ENCODE measurements around the gene DUS1L. TPM values are rescaled to one million over a fixed set of nuclear protein-coding genes. Genes with fewer than 3 reads are reported as not detected.

DUS1L gene
- total RNA-seq, 1 donor from 2014 or later = 64.6 TPM

DNA sequence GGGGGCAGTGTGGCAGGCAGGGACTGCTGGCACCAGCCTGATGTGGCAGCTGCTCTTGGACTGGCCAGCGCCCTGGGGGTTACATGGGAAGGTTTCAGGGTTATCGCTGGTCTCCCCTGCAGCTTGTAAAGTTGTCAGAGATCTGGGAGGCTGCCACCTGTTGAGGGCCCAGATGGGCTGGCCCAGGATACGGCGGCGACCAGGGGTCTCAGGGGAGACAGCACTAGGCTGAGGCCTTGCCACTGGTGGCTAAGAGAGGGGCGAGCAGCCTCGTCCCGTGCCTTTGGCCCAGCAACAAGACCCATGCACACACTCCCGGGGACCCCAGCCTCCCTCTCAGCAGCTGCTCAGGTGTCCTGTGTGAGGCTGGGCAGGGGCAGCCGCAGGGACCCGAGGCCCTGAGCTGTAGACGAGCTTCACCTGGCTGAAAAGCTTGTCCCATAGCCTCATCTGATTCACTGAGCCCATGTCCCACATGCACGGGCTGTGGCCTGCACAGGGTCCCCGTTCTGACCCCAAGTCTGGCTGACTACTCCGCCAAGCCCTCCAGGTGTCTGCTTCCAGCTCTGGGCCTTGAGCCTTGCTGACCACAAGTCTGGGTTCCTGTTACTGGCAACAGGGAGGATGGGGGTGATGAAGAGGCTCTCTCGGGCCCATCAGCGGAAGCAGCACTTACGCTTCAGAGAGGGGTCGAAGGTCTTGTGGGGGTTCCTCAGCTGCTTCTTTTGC is 6.2 kb downstream of the DUS1L start:
- no peak for DNase-seq
- H3K27ac ChIP-seq (replicated peaks) = no peak overlapping the region
- peaks cover 90% of the 10 kb centered on the region for H3K36me3 ChIP-seq
- H3K9me3 ChIP-seq (replicated peaks) = no peaks in the 10 kb centered on the region
- H3K4me1 ChIP-seq = peaks cover 8% of the 10 kb centered on the region
- intact Hi-C loops (cut with micrococcal nuclease) = no loop called here
- H3K4me3 ChIP-seq = no peak overlapping the region
- H3K27me3 ChIP-seq (ENCODE audit: low read depth) = no peaks in the 10 kb centered on the region
- TF ChIP-seq, protein P1, sequence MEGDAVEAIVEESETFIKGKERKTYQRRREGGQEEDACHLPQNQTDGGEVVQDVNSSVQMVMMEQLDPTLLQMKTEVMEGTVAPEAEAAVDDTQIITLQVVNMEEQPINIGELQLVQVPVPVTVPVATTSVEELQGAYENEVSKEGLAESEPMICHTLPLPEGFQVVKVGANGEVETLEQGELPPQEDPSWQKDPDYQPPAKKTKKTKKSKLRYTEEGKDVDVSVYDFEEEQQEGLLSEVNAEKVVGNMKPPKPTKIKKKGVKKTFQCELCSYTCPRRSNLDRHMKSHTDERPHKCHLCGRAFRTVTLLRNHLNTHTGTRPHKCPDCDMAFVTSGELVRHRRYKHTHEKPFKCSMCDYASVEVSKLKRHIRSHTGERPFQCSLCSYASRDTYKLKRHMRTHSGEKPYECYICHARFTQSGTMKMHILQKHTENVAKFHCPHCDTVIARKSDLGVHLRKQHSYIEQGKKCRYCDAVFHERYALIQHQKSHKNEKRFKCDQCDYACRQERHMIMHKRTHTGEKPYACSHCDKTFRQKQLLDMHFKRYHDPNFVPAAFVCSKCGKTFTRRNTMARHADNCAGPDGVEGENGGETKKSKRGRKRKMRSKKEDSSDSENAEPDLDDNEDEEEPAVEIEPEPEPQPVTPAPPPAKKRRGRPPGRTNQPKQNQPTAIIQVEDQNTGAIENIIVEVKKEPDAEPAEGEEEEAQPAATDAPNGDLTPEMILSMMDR (IDR thresholded peaks at IDR 0.05; ENCODE audit: borderline replicate concordance) = no peak

DNA sequence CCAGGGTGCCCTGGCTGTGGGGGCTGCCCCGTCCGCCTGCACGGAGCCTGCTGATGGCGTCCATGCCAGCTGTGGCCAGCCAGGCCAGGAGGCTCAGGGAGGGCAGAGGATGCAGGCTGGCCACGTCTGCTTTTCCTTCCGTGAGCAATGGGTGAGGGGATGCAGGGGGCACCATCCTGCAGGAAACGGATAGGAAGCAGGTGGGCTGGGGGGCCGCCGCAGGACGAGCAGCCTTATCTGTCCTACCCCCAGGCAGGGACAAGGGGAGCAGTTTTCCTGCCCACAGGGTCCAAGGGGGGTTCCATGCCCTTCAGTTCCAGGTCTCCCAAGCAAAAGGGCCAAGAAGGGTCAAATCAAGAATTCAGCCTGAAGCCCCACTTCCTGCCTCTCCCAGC is 6.8 kb downstream of the DUS1L start:
- intact Hi-C loops (cut with micrococcal nuclease) = no loop called here
- no peaks in the 10 kb centered on the region for H3K27me3 ChIP-seq (ENCODE audit: low read depth)
- H3K9me3 ChIP-seq (replicated peaks) = no peaks in the 10 kb centered on the region
- peaks cover 95% of the 10 kb centered on the region for H3K36me3 ChIP-seq
- no peak overlapping the region for H3K27ac ChIP-seq (replicated peaks)
- H3K4me3 ChIP-seq = no peak overlapping the region
- TF ChIP-seq, protein P1 (IDR thresholded peaks at IDR 0.05; ENCODE audit: borderline replicate concordance) = no peak
- H3K4me1 ChIP-seq = peaks cover 7% of the 10 kb centered on the region
- no peak for DNase-seq

DNA sequence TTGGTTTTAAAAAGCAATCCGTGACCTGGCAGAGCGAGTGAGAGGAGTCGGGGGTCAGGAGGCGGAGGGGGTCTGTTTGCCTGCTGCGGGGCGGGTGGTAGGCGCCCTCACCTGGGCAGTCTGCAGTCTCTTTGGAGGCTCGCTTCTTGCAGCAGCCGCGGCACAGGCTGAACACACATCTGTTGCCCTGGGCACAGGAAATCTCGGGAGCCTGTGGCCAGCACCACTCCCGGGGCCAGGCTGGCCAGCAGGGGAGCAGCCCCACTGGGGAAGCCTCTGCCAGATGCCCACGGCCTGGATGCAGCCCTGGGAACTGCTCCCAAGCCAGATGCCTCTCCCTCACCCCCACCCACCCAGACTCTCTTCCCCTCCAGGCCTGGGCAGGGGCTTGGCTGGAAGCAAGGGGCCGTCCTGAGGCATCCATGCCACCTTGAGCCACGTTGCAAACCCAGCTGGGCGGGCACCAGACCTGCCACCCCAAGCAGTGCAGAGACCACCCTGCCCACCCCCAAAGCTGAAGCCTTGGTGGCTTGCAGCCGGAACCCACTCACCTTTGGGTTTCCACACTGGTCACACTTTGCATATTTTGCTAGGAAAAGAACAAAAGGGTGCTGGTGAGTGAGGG is 7.3 kb downstream of the DUS1L start:
- H3K4me1 ChIP-seq = peaks cover 9% of the 10 kb centered on the region
- intact Hi-C loops (cut with micrococcal nuclease) = no loop called here
- no peak overlapping the region for H3K27ac ChIP-seq (replicated peaks)
- H3K4me3 ChIP-seq = no peak overlapping the region
- H3K36me3 ChIP-seq = peaks cover 97% of the 10 kb centered on the region
- TF ChIP-seq, protein P1 (IDR thresholded peaks at IDR 0.05; ENCODE audit: borderline replicate concordance) = no peak
- H3K9me3 ChIP-seq (replicated peaks) = no peaks in the 10 kb centered on the region
- DNase-seq = no peak
- H3K27me3 ChIP-seq (ENCODE audit: low read depth) = no peaks in the 10 kb centered on the region

DNA sequence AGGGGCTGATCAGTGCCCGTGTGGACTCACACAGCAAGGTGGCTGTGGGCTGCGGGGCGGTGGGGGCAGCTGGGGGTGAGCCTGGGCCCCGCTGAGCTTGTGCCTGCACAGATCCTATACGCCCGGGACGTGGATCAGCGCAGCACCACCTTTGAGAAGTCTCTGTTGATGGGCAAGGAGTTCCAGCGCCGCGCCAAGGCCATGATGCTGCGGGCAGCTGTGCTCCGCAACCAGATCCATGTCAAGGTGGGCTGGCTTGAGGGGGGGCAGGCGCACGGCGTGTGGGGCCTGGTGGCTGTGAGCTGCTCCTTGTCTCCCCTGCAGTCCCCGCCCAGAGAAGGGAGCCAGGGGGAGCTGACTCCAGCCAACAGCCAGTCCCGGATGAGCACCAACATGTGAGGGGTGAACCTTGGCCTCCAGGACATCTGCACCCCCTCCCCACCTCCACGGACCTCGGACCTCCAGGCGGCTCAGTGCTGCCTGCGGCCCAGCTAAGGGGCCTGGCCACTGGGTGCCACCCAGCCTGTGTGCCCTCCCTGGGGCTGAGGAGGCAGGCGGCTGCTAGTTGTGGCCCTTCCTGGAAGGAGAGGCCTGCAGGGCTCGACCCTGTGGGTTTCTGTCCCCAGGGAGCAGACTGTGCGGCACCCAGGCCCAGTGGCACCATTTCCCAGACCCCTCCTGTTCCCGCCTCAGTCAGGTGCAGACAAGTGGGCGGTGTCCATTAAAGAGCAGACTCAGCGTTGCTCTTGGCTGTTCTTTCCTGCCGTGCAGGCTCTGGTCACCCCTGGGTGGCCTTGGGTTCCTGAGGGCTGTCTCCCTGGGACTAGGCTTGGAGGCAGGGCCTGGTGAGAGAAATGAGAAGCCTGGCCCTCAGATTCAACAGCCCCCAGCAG is 8.6 kb downstream of the DUS1L start:
- H3K4me3 ChIP-seq = no peak overlapping the region
- no peak for DNase-seq
- H3K36me3 ChIP-seq = peaks cover 83% of the 10 kb centered on the region
- intact Hi-C loops (cut with micrococcal nuclease) = no loop called here
- TF ChIP-seq, protein P1 (IDR thresholded peaks at IDR 0.05; ENCODE audit: borderline replicate concordance) = no peak
- H3K4me1 ChIP-seq = peaks cover 23% of the 10 kb centered on the region
- no peaks in the 10 kb centered on the region for H3K27me3 ChIP-seq (ENCODE audit: low read depth)
- H3K27ac ChIP-seq (replicated peaks) = no peak overlapping the region
- H3K9me3 ChIP-seq (replicated peaks) = no peaks in the 10 kb centered on the region

DNA sequence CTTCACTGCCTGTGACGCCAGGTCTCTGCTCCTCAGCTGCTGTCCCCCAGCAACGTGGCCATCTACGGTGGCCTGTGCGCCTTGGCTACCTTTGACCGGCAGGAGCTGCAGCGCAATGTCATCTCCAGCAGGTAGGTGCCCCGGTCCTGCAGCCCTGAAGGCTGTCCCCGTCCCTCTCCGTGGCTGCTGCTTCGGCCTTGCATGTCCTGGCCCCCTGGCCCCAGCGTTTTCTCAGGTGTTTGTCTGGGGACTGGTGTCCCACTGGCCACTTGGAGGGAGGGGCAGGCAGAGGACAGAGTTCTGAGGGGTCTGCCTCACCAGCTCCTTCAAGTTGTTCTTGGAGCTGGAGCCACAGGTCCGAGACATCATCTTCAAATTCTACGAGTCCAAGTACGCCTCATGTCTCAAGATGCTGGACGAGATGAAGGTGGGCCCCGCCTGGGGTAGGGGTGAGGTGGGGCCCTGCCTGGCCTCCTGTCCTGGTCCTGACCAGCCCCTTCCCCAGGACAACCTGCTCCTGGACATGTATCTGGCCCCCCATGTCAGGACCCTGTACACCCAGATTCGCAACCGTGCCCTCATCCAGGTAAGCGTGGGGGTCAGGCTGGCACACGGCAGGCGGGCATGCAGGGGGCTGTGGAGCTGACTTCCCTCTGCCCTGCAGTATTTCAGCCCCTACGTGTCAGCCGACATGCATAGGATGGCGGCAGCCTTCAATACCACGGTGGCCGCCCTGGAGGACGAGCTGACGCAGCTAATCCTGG is 9.5 kb downstream of the DUS1L start:
- intact Hi-C loops (cut with micrococcal nuclease) = no loop called here
- H3K27ac ChIP-seq (replicated peaks) = no peak overlapping the region

More for the DNA sequence above, 9.5 kb downstream of the DUS1L start:
- TF ChIP-seq, protein P1 (IDR thresholded peaks at IDR 0.05; ENCODE audit: borderline replicate concordance) = no peak
- no peak for DNase-seq
- Histone ChIP-seq H3K4me1 (peaks cover 24% of the 10 kb centered on the region), H3K4me3 (no peak overlapping the region), H3K27me3 (ENCODE audit: low read depth) (no peaks in the 10 kb centered on the region), H3K36me3 (peaks cover 76% of the 10 kb centered on the region), H3K9me3 (replicated peaks) (no peaks in the 10 kb centered on the region)
